HepG2 (cell line): ENCODE data around the gene ANXA7. TPM values are rescaled to one million over a fixed set of nuclear protein-coding genes. Genes with fewer than 3 reads are reported as not detected.

Experiments used
- ATAC-seq: fragments of 200-7000 bp; cut with Tn5 transposase; 3 replicates; pipeline ENCODE4 v1.9.1; 2020; ENCODE audit warnings: mild to moderate bottlenecking, moderate library complexity
- BruUV-seq: library from RNA; stranded (reverse); fragments of 400-500 nt; replicated peaks from 2 replicates; lab custom pipeline; 2021; lab: Mats Ljungman, UMichigan
- CTCF ChIA-PET: fragments of 300-600 bp; formaldehyde crosslinking; extraction: SDS; loops from one replicate; lab custom pipeline; 2021; ENCODE audit warnings: low total read pairs, inconsistent platforms, low intra/inter-chr PET ratio; lab: Yijun Ruan, JAX
- POLR2A ChIA-PET: fragments of 350-600 bp; sonication (Branson Sonifier 250); formaldehyde crosslinking; loops from one replicate; lab custom pipeline; 2020; ENCODE audit warnings: antibody characterized with exemption, inconsistent platforms; lab: Yijun Ruan, JAX
- DNase-seq: peaks from one replicate; pipeline ENCODE4 v3.0.0-alpha.2; 2015; ENCODE audit warnings: low spot score
- FAIRE-seq: peaks from 3 replicates; lab custom pipeline; 2011; peaks lifted over from hg19 to GRCh38; lab: Jason Lieb, UNC
- H2AFZ ChIP-seq: one replicate; pipeline ENCODE4 v1.6.1; 2011; ENCODE audit warnings: low read length, inconsistent platforms
- H3K27ac ChIP-seq: fragments of 300-600 bp; 3 replicates; pipeline ENCODE4 v1.8.0; 2011; ENCODE audit warnings: mixed run types, mild to moderate bottlenecking, mixed read lengths, low read length, inconsistent platforms; ENCODE audit not compliant: insufficient read depth; ENCODE audit errors: extremely low read length
- H3K27me3 ChIP-seq, 2 experiments: fragments of 200-600 bp in 1 of 2; 2 replicates in 1 of 2; 3 replicates in 1 of 2; pipeline versions ENCODE4 v1.6.0 to v1.8.0; 2011; ENCODE audit warnings: low read length in 2 of 2, mild to moderate bottlenecking in 2 of 2, moderate library complexity in 2 of 2, inconsistent platforms in 1 of 2; ENCODE audit not compliant: insufficient read depth in 2 of 2, control insufficient read depth in 1 of 2
- H3K36me3 ChIP-seq, 2 experiments: fragments of 200-600 bp in 1 of 2; replicated peaks in 1 of 2; 2 replicates in 1 of 2; 3 replicates in 1 of 2; pipeline versions ENCODE4 v1.5.1 to v1.8.0; 2011; ENCODE audit warnings: low read length in 2 of 2, inconsistent platforms in 1 of 2; ENCODE audit not compliant: insufficient read depth in 2 of 2, control insufficient read depth in 1 of 2
- H3K4me1 ChIP-seq: 2 replicates; pipeline ENCODE4 v1.5.1; 2012; ENCODE audit warnings: low read length, inconsistent platforms; ENCODE audit not compliant: insufficient read depth
- H3K4me2 ChIP-seq: 2 replicates; pipeline ENCODE4 v1.6.0; 2011; ENCODE audit warnings: low read depth, low read length, inconsistent platforms
- H3K4me3 ChIP-seq, 3 experiments: fragments of 200-600 bp in 1 of 3; sonication (generic), shearing (Covaris generic) in 1 of 3; replicated peaks in 1 of 3; 2 replicates each; pipeline ENCODE4 v1.5.1; 2011 to 2016; ENCODE audit warnings: low read length in 3 of 3, inconsistent platforms in 2 of 3, low read depth in 2 of 3, mild to moderate bottlenecking in 2 of 3, control low read depth in 1 of 3, mixed read lengths in 1 of 3; ENCODE audit not compliant: insufficient read depth in 1 of 3
- H3K79me2 ChIP-seq: one replicate; pipeline ENCODE4 v1.6.1; 2011; ENCODE audit warnings: low read length, inconsistent platforms; ENCODE audit not compliant: insufficient read depth
- H3K9ac ChIP-seq: 2 replicates; pipeline ENCODE4 v1.6.0; 2011; ENCODE audit warnings: mild to moderate bottlenecking, low read depth, low read length, inconsistent platforms; ENCODE audit not compliant: insufficient read depth
- H3K9me3 ChIP-seq: 2 replicates; pipeline ENCODE4 v1.5.1; 2012; ENCODE audit warnings: mild to moderate bottlenecking, low read length
- H4K20me1 ChIP-seq: 2 replicates; pipeline ENCODE4 v1.6.0; 2011; ENCODE audit warnings: inconsistent platforms, mild to moderate bottlenecking, low read length, moderate library complexity; ENCODE audit not compliant: insufficient read depth
- ARNT ChIP-seq: fragments of 450-650 bp; IDR thresholded peaks from 2 replicates; pipeline ENCODE4 v1.6.1; 2017
- BCL3 ChIP-seq: sonication (generic); formaldehyde crosslinking; IDR thresholded peaks from 2 replicates; pipeline ENCODE4 v1.5.1; 2020; ENCODE audit warnings: mild to moderate bottlenecking, missing genetic modification reagents, moderate library complexity
- CEBPB ChIP-seq: IDR thresholded peaks from 2 replicates; pipeline ENCODE4 v1.6.1; 2011; ENCODE audit warnings: low read depth, low read length, improper control_type of control experiment, borderline replicate concordance
- FOXK2 ChIP-seq: fragments of 450-650 bp; IDR thresholded peaks from 2 replicates; pipeline ENCODE4 v1.6.1; 2016
- GATA4 ChIP-seq: sonication (generic); IDR thresholded peaks from 2 replicates; pipeline ENCODE4 v1.6.1; 2016; ENCODE audit warnings: antibody characterized with exemption, low read depth, borderline replicate concordance
- HNF4A ChIP-seq: sonication (generic); formaldehyde crosslinking; IDR thresholded peaks from 2 replicates; pipeline ENCODE4 v1.4.0; 2020; ENCODE audit warnings: missing genetic modification reagents
- HOXD1 ChIP-seq: sonication (generic); formaldehyde crosslinking; IDR thresholded peaks from 2 replicates; pipeline ENCODE4 v1.5.0; 2020; ENCODE audit warnings: missing genetic modification reagents
- IKZF5 ChIP-seq: IDR thresholded peaks from 2 replicates; pipeline ENCODE4 v1.6.1; 2018; ENCODE audit warnings: missing genetic modification reagents, mild to moderate bottlenecking, missing compliant biosample characterization
- NFKBIZ ChIP-seq: IDR thresholded peaks from 2 replicates; pipeline ENCODE4 v1.6.1; 2018; ENCODE audit warnings: missing genetic modification reagents, missing compliant biosample characterization
- NR0B2 ChIP-seq: sonication (generic); formaldehyde crosslinking; IDR thresholded peaks from 2 replicates; pipeline ENCODE4 v1.4.0; 2020; ENCODE audit warnings: mild to moderate bottlenecking, missing genetic modification reagents
- RBM22 ChIP-seq: fragments of 200-400 bp; formaldehyde crosslinking; optimal IDR thresholded peaks from 2 replicates; pipeline ENCODE3; 2017; ENCODE audit warnings: mild to moderate bottlenecking, low read length, moderate library complexity
- TOPORS ChIP-seq: sonication (generic); formaldehyde crosslinking; IDR thresholded peaks from 2 replicates; pipeline ENCODE4 v1.8.0; 2023; ENCODE audit warnings: mild to moderate bottlenecking, missing genetic modification reagents
- ZBTB4 ChIP-seq: sonication (generic); formaldehyde crosslinking; IDR thresholded peaks from 2 replicates; pipeline ENCODE4 v1.4.0; 2020; ENCODE audit warnings: missing genetic modification reagents, mild to moderate bottlenecking, borderline replicate concordance
- ZNF160 ChIP-seq: sonication (generic); formaldehyde crosslinking; IDR thresholded peaks from 2 replicates; pipeline ENCODE4 v1.8.0; 2022; ENCODE audit warnings: mild to moderate bottlenecking, inconsistent platforms, missing genetic modification reagents
- ZNF207 ChIP-seq: fragments of 450-650 bp; IDR thresholded peaks from 2 replicates; pipeline ENCODE4 v1.6.1; 2016; ENCODE audit warnings: antibody characterized with exemption, borderline replicate concordance
- ZNF282 ChIP-seq: fragments of 450-650 bp; IDR thresholded peaks from 2 replicates; pipeline ENCODE4 v1.6.1; 2018; ENCODE audit not compliant: partially characterized antibody
- ZNF598 ChIP-seq: sonication (generic); formaldehyde crosslinking; IDR thresholded peaks from 2 replicates; pipeline ENCODE4 v1.5.1; 2020; ENCODE audit warnings: mild to moderate bottlenecking, missing genetic modification reagents, borderline replicate concordance
- ZNF800 ChIP-seq: sonication (generic); formaldehyde crosslinking; IDR thresholded peaks from 2 replicates; pipeline ENCODE4 v1.4.0; 2020; ENCODE audit warnings: missing genetic modification reagents
- ZSCAN21 ChIP-seq: sonication (generic); formaldehyde crosslinking; IDR thresholded peaks from 2 replicates; pipeline ENCODE4 v1.8.0; 2022; ENCODE audit warnings: mild to moderate bottlenecking, missing genetic modification reagents, moderate library complexity, borderline replicate concordance
- WGBS: methylation state at CpG from one replicate; pipeline ENCODE4 v1.1.6; 2017; ENCODE audit warnings: low lambda C conversion rate; 5-methylcytosine and 5-hydroxymethylcytosine counted together
- in situ Hi-C: cut with HindIII; loops from 2 replicates; pipeline ENCODE4 v1.10.0; 2017; ENCODE audit warnings: low pct_unique_long_range_greater_than_20kb; ENCODE audit not compliant: extremely low pct_ligation_motif_present
- intact Hi-C: fragments of 100-400 bp; cut with micrococcal nuclease; formaldehyde crosslinking; loops from one replicate; pipeline ENCODE4 v1.10.0; 2022; ENCODE audit not compliant: unreplicated experiment
- polyA plus RNA-seq, 8 experiments: library from polyadenylated mRNA; depleted of rRNA in 3 of 8; stranded (reverse) in 7 of 8; unstranded in 1 of 8; fragments of >200 nt; fragmentation: Illumina TruSeq in 4 of 8; extraction: Trizol in 4 of 8; gene quantifications; 2 replicates each; pipeline versions ENCODE4 v1.2.1 to v1.2.3, GENCODE V29; 2011 to 2016; ENCODE audit warnings: low read depth in 4 of 8, missing spikeins in 1 of 8, mixed read lengths in 1 of 8; ENCODE audit not compliant: insufficient read depth in 1 of 8
- total RNA-seq, 5 experiments: library from RNA; depleted of rRNA; stranded (reverse); fragments of >200 nt; fragmentation: Illumina TruSeq; extraction: Trizol; gene quantifications; 2 replicates each; pipeline ENCODE4 v1.2.3, GENCODE V29; 2016; ENCODE audit warnings: low read depth in 1 of 5

ANXA7 gene
- total and polyA plus RNA-seq, 2 of the 13 experiments (the other 11 are each of a cell fraction or from before 2014, with no cell fraction given) = 54.8 to 89.0 TPM

- ATAC-seq = no peak
- Histone ChIP-seq H3K9me3 (no peaks in the 10 kb centered on the region), H2AFZ (no peak overlapping the region), H3K27me3 (no peaks in the 10 kb centered on the region), H3K79me2 (peaks cover 83% of the 10 kb centered on the region), H3K4me3 (no peak overlapping the region), H3K4me1 (peaks cover 10% of the 10 kb centered on the region), H3K9ac (no peak overlapping the region), H4K20me1 (peaks cover 18% of the 10 kb centered on the region), H3K27ac (no peak overlapping the region), H3K36me3 (peaks cover 0 to 10% of the 10 kb centered on the region in 2 experiments; a peak in 1 of 5 replicates), H3K4me2 (no peak overlapping the region)
- no TSS peak for BruUV-seq
- in situ Hi-C loops = no loop called here
- no peak for DNase-seq
- ChIA-PET POLR2A (no interaction called here), CTCF (no interaction called here)
- intact Hi-C loops = no loop called here
- WGBS = 98% methylated on average over 9 of the region's 9 CpGs
- no peak for FAIRE-seq
- no peak for TF ChIP-seq ZNF800 (CRISPR knock-in tag)
- TF ChIP-seq GATA4 = no peak
- TF ChIP-seq ZNF282 = no peak
- no peak for TF ChIP-seq TOPORS
- TF ChIP-seq ARNT = no peak
- TF ChIP-seq NR0B2 (CRISPR knock-in tag) = no peak
- no peak for TF ChIP-seq IKZF5 (CRISPR knock-in tag)
- TF ChIP-seq NFKBIZ (CRISPR knock-in tag) = no peak
- TF ChIP-seq ZNF160 (CRISPR knock-in tag) = no peak
- TF ChIP-seq RBM22 = no peak
- TF ChIP-seq ZNF207 = no peak
- no peak for TF ChIP-seq FOXK2
- no peak for TF ChIP-seq HOXD1 (CRISPR knock-in tag)
- TF ChIP-seq CEBPB = no peak
- no peak for TF ChIP-seq ZSCAN21 (CRISPR knock-in tag)
- TF ChIP-seq HNF4A (CRISPR knock-in tag) = no peak
- no peak for TF ChIP-seq ZBTB4 (CRISPR knock-in tag)
- TF ChIP-seq BCL3 (CRISPR knock-in tag) = no peak
- no peak for TF ChIP-seq ZNF598 (CRISPR knock-in tag)
Observed at GRCh38 chr10:73404690-73405089, 9.2 kb downstream of the ANXA7 start.
